Measurements from ENCODE around the gene DPP6.

DNA sequence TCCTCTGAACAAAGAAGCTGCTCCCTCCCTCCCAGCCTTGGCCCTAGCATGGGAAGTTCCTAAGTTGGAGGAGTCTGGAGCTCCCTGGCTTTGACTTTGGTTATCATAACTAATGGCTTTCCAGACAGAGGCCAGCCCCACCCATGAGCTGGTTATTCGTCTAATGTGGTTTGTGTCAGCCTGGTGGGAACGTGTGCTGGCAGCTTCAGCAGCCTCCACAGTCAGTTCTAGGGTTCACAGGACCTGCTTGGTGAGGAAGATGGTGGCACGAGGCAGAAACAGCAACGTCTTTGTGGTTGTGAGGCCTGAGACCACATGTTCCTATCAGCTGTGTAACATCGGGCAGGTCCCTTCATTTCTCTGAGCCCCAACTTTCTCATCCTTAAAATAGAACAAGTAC is 847.7 kb downstream of the DPP6 start:
- TF ChIP-seq CTCF (IDR thresholded peaks at IDR 0.05) (no peak), REST (IDR thresholded peaks at IDR 0.05; ENCODE audit: insufficient read depth in 1 of 2, low read depth in 2 of 2, low read length in 1 of 2) (no peak), TCF7L2 (IDR thresholded peaks at IDR 0.05; ENCODE audit: low read depth, low read length) (no peak), POLR2AphosphoS5 (IDR thresholded peaks at IDR 0.05; ENCODE audit: low read depth, low read length) (no peak)

Data from Panc1 (cell line).